ENCODE measurements around the gene CYP2R1. TPM values are rescaled to one million over a fixed set of nuclear protein-coding genes. Genes with fewer than 3 reads are reported as not detected.
A peak's percentile ranks its signal among the peaks of the same experiment; 100 is the strongest.

Gene CYP2R1
- total and polyA plus RNA-seq, 7 experiments from 2014 or later = 13.3 to 19.1 (median 15.1) TPM

DNA sequence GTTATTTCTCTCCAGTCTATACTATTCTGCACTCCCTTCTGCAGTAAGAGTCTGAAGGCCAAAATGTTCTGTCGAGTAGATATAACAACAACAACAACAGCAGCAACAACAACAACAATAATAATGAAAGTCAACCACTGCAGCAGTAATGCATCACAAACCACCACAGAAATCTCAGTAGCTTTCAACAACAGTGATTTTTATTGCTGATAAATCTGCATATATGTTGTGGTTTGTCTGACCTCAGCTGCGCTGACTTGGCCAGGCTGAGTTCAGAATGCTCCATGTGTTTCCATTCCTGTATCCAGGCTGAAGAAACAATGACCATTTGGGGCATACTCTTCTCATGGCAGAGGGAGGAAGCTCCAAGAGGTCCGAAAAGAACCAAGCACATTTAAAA, 32.3 kb upstream of the CYP2R1 start:
- Mint-ChIP-seq H3K36me3 (peaks cover 5 to 34% (median 14%) of the 10 kb centered on the region in 5 donors), H3K4me3 (no peak overlapping the region), H3K9me3 (peaks cover 0 to 14% (median 6%) of the 10 kb centered on the region in 11 donors), H3K4me1 (no peaks in the 10 kb centered on the region), H3K27me3 (peaks cover 0 to 4% (median 0%) of the 10 kb centered on the region in 5 donors), H3K27ac (no peak overlapping the region)
- DNase-seq (no peak), ATAC-seq (no peak)
- CTCF ChIA-PET = interaction anchor here (1.0 kb wide), 1 partner anchor 645 kb away, joined by 3 read pairs; no protein-coding TSS in a partner anchor
- no peaks in the 10 kb centered on the region for H3K4me1 ChIP-seq (ENCODE audit: control insufficient read depth in 2 of 2, insufficient read depth in 2 of 2, low read length in 2 of 2)
- no peaks in the 10 kb centered on the region for H3K9me3 ChIP-seq (ENCODE audit: control insufficient read depth in 2 of 3, low read length in 3 of 3)
- POLR2A ChIA-PET = no interaction called here
- no peak overlapping the region for H3K4me3 ChIP-seq (ENCODE audit: low read length)
- H3K27ac ChIP-seq (ENCODE audit: low read depth, low read length) = no peak overlapping the region
- no peaks in the 10 kb centered on the region for H3K36me3 ChIP-seq (ENCODE audit: control insufficient read depth in 2 of 3, insufficient read depth in 3 of 3, low read length in 3 of 3)
- intact Hi-C loops (cut with micrococcal nuclease) = no loop called here
- H3K27me3 ChIP-seq (ENCODE audit: control insufficient read depth in 2 of 2, insufficient read depth in 2 of 2, low read length in 2 of 2) = no peaks in the 10 kb centered on the region

DNA sequence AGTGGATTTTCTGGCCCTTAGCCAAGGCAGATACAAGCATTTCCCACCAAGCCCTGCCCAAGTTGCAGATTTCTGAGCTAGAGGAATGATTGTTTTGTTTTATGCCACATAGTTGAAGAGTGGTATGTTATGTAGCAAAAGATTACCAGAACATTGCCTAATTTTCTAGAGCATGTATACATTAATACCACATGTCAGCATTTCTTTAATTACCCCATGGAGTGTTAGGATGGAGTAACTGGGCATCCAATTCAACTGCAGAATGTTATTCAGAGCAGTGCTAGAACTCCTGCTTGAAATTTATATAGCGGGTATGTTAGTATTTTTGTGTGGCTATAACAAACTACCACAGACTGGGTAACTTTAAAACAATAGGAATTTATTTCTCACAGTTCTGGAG, 24.4 kb upstream of the CYP2R1 start:
- H3K27ac ChIP-seq (ENCODE audit: low read depth, low read length) = no peak overlapping the region
- peaks cover 0 to 32% (median 15%) of the 10 kb centered on the region in 5 donors for H3K36me3 Mint-ChIP-seq
- H3K27me3 ChIP-seq (ENCODE audit: control insufficient read depth in 2 of 2, insufficient read depth in 2 of 2, low read length in 2 of 2) = no peaks in the 10 kb centered on the region
- H3K4me3 ChIP-seq (ENCODE audit: low read length) = no peak overlapping the region
- intact Hi-C loops (cut with micrococcal nuclease) = no loop called here
- H3K9me3 ChIP-seq (ENCODE audit: control insufficient read depth in 2 of 3, low read length in 3 of 3) = no peaks in the 10 kb centered on the region
- no peaks in the 10 kb centered on the region for H3K4me1 ChIP-seq (ENCODE audit: control insufficient read depth in 2 of 2, insufficient read depth in 2 of 2, low read length in 2 of 2)
- no peaks in the 10 kb centered on the region for H3K4me1 Mint-ChIP-seq
- ATAC-seq (no peak), DNase-seq (no peak)
- ChIA-PET POLR2A (no interaction called here), CTCF (no interaction called here)
- no peaks in the 10 kb centered on the region for H3K36me3 ChIP-seq (ENCODE audit: control insufficient read depth in 2 of 3, insufficient read depth in 3 of 3, low read length in 3 of 3)
- H3K27ac Mint-ChIP-seq = no peak overlapping the region
- peaks cover 0 to 7% (median 0%) of the 10 kb centered on the region in 5 donors for H3K27me3 Mint-ChIP-seq
- H3K4me3 Mint-ChIP-seq = no peak overlapping the region
- H3K9me3 Mint-ChIP-seq = peaks cover 0 to 5% (median 0%) of the 10 kb centered on the region in 11 donors

DNA sequence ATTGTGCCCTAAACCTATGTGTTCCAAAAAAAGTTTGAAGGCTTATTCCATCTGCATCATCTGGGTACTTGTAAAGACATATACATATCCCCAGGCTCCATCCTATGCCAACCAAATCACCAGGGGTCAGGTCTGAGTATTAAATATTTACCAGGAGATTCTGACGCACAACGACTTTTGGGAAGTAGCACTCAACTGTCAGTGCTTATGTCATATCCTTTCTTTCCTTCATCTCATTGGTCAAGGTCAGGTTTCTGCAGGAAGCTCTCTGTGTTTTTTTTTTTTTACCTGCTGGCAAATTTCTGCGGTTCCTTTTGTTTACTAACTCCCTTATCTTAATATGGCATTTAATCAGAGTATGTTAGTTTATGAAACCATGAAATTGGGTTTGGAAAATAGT, 22.5 kb upstream of the CYP2R1 start:
- intact Hi-C loops (cut with micrococcal nuclease) = no loop called here
- Histone ChIP-seq H3K27ac (ENCODE audit: low read depth, low read length) (no peak overlapping the region), H3K27me3 (ENCODE audit: control insufficient read depth in 2 of 2, insufficient read depth in 2 of 2, low read length in 2 of 2) (no peaks in the 10 kb centered on the region), H3K4me1 (ENCODE audit: control insufficient read depth in 2 of 2, insufficient read depth in 2 of 2, low read length in 2 of 2) (no peaks in the 10 kb centered on the region), H3K4me3 (ENCODE audit: low read length) (no peak overlapping the region), H3K36me3 (ENCODE audit: control insufficient read depth in 2 of 3, insufficient read depth in 3 of 3, low read length in 3 of 3) (no peaks in the 10 kb centered on the region), H3K9me3 (ENCODE audit: control insufficient read depth in 2 of 3, low read length in 3 of 3) (no peaks in the 10 kb centered on the region)
- no peak overlapping the region for H3K27ac Mint-ChIP-seq
- CTCF ChIA-PET = no interaction called here
- POLR2A ChIA-PET = no interaction called here
- DNase-seq (no peak), ATAC-seq (no peak)
- H3K4me1 Mint-ChIP-seq = no peaks in the 10 kb centered on the region
- peaks cover 0 to 3% (median 0%) of the 10 kb centered on the region in 5 donors for H3K27me3 Mint-ChIP-seq
- H3K9me3 Mint-ChIP-seq = peaks cover 0 to 5% (median 0%) of the 10 kb centered on the region in 11 donors
- H3K36me3 Mint-ChIP-seq = peaks cover 0 to 28% (median 15%) of the 10 kb centered on the region in 5 donors
- no peak overlapping the region for H3K4me3 Mint-ChIP-seq

DNA sequence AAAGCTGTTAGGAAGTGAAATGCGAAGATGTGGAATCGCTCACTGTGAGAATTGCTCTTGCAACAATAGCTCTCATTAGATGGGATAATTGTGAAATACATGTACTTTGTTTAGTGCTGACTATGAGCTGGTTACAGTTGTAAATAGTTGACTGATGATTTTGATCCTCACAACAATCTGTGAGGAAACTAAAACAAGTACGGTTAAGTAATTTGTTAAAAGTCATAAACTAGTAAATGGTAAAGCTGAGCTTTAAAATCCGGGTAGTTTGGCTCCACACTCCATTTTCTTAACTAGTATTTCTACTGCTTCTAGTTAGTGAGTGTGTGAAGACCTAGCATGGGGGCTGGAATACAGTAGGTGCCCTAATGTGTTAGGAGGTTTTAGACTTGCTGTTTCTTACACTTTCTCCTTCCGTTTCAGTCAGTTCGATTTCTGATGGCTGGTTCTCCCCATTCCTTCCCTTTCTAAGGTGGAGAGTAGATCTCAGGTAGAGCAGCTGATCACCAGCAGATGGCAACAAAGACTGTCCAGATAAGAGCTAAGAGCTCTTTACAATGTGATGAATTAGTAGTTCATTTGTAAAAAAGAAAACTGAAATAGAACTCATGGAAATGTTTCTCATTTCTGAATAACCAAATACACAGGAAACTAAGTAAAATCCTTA, 16.3 kb upstream of the CYP2R1 start:
- Mint-ChIP-seq H3K27ac (peak overlapping the region in 6 of 9 donors; percentile 1 to 94 (median 68)), H3K4me3 (peak overlapping the region in 6 of 10 donors; percentile 1 to 45 (median 28)), H3K27me3 (no peaks in the 10 kb centered on the region), H3K4me1 (peaks cover 26 to 48% (median 43%) of the 10 kb centered on the region in 7 donors), H3K9me3 (peaks cover 0 to 2% (median 0%) of the 10 kb centered on the region in 11 donors), H3K36me3 (no peaks in the 10 kb centered on the region)
- Histone ChIP-seq H3K4me3 (ENCODE audit: low read length) (no peak overlapping the region), H3K27me3 (ENCODE audit: control insufficient read depth in 2 of 2, insufficient read depth in 2 of 2, low read length in 2 of 2) (no peaks in the 10 kb centered on the region), H3K4me1 (ENCODE audit: control insufficient read depth in 2 of 2, insufficient read depth in 2 of 2, low read length in 2 of 2) (peaks cover 0 to 9% of the 10 kb centered on the region in 2 donors), H3K36me3 (ENCODE audit: control insufficient read depth in 2 of 3, insufficient read depth in 3 of 3, low read length in 3 of 3) (peaks cover 0 to 5% (median 0%) of the 10 kb centered on the region in 3 experiments), H3K27ac (ENCODE audit: low read depth, low read length) (no peak overlapping the region), H3K9me3 (ENCODE audit: control insufficient read depth in 2 of 3, low read length in 3 of 3) (no peaks in the 10 kb centered on the region)
- POLR2A ChIA-PET = interaction anchor here (1.0 to 1.8 kb wide), 4 partner anchors 17 to 330 kb away, joined by 3 to 9 read pairs (median 4); partner anchors contain the start of gene CYP2R1
- DNase-seq (peak in 6 of 9 donors; percentile 22 to 57 (median 35)), ATAC-seq (peak; percentile 30)
- intact Hi-C loops (cut with micrococcal nuclease) = loop anchor here (1.0 to 10.0 kb wide), 11 partner anchors 66 to 1241 kb away; partner anchors contain the start of genes FAR1 (in 1 of the 2) and SPON1 (in 1 of the 2)
- CTCF ChIA-PET = interaction anchor here (0.6 to 6.4 kb wide), 61 partner anchors 8 to 1706 kb away, joined by 3 to 110 read pairs (median 4); partner anchors contain the start of genes CALCB, COPB1 and CYP2R1

- ChIA-PET POLR2A (interaction anchor here (0.7 to 1.8 kb wide), 8 partner anchors 16 to 387 kb away, joined by 3 to 9 read pairs (median 4); partner anchors contain the start of gene CYP2R1), CTCF (interaction anchor here (0.6 to 6.4 kb wide), 64 partner anchors 8 to 1706 kb away, joined by 3 to 110 read pairs (median 4); partner anchors contain the start of genes CALCB, COPB1 and CYP2R1)
- Histone ChIP-seq H3K4me1 (ENCODE audit: control insufficient read depth in 2 of 2, insufficient read depth in 2 of 2, low read length in 2 of 2) (peaks cover 0 to 9% of the 10 kb centered on the region in 2 donors), H3K4me3 (ENCODE audit: low read length) (no peak overlapping the region), H3K27me3 (ENCODE audit: control insufficient read depth in 2 of 2, insufficient read depth in 2 of 2, low read length in 2 of 2) (no peaks in the 10 kb centered on the region), H3K9me3 (ENCODE audit: control insufficient read depth in 2 of 3, low read length in 3 of 3) (no peaks in the 10 kb centered on the region), H3K27ac (ENCODE audit: low read depth, low read length) (no peak overlapping the region), H3K36me3 (ENCODE audit: control insufficient read depth in 2 of 3, insufficient read depth in 3 of 3, low read length in 3 of 3) (peaks cover 0 to 5% (median 0%) of the 10 kb centered on the region in 3 experiments)
- Mint-ChIP-seq H3K27ac (peak overlapping the region in 8 of 9 donors; percentile 19 to 94 (median 73)), H3K4me1 (peaks cover 26 to 54% (median 43%) of the 10 kb centered on the region in 7 donors), H3K27me3 (no peaks in the 10 kb centered on the region), H3K4me3 (peak overlapping the region in 5 of 10 donors; percentile 1 to 98 (median 12)), H3K9me3 (peaks cover 0 to 2% (median 0%) of the 10 kb centered on the region in 11 donors), H3K36me3 (no peaks in the 10 kb centered on the region)
- peak; percentile 76 for ATAC-seq
- intact Hi-C loops (cut with micrococcal nuclease) = loop anchor here (1.0 to 10.0 kb wide), 14 partner anchors 67 to 1240 kb away; partner anchors contain the start of genes COPB1 (in 1 of the 2), FAR1 (in 1 of the 2) and SPON1 (in 1 of the 2)
- DNase-seq = peak; percentile 64 to 85 (median 75)
These were observed 15.6 kb upstream of the CYP2R1 start for GRCh38 chr11:14907411-14908213.

- ChIA-PET POLR2A (interaction anchor here (0.7 to 1.8 kb wide), 7 partner anchors 15 to 386 kb away, joined by 3 to 9 read pairs (median 4); partner anchors contain the start of gene CYP2R1), CTCF (interaction anchor here (0.6 to 6.4 kb wide), 34 partner anchors 9 to 1134 kb away, joined by 3 to 110 read pairs (median 5); partner anchors contain the start of genes CALCB, COPB1 and CYP2R1)
- no peak for DNase-seq
- Mint-ChIP-seq H3K4me1 (peaks cover 26 to 54% (median 43%) of the 10 kb centered on the region in 7 donors), H3K4me3 (peak overlapping the region in 6 of 10 donors; percentile 5 to 98 (median 41)), H3K9me3 (peaks cover 0 to 2% (median 0%) of the 10 kb centered on the region in 11 donors), H3K36me3 (no peaks in the 10 kb centered on the region), H3K27me3 (no peaks in the 10 kb centered on the region), H3K27ac (peak overlapping the region; percentile 2 to 94 (median 76))
- peaks cover 0 to 9% of the 10 kb centered on the region in 2 donors for H3K4me1 ChIP-seq (ENCODE audit: control insufficient read depth in 2 of 2, insufficient read depth in 2 of 2, low read length in 2 of 2)
- H3K9me3 ChIP-seq (ENCODE audit: control insufficient read depth in 2 of 3, low read length in 3 of 3) = no peaks in the 10 kb centered on the region
- ATAC-seq = no peak
- no peak overlapping the region for H3K27ac ChIP-seq (ENCODE audit: low read depth, low read length)
- intact Hi-C loops (cut with micrococcal nuclease) = loop anchor here (1.0 to 10.0 kb wide), 9 partner anchors 117 to 1240 kb away; partner anchors contain the start of genes COPB1 (in 1 of the 2), FAR1 (in 1 of the 2) and SPON1 (in 1 of the 2)
- no peaks in the 10 kb centered on the region for H3K27me3 ChIP-seq (ENCODE audit: control insufficient read depth in 2 of 2, insufficient read depth in 2 of 2, low read length in 2 of 2)
- H3K36me3 ChIP-seq (ENCODE audit: control insufficient read depth in 2 of 3, insufficient read depth in 3 of 3, low read length in 3 of 3) = peaks cover 0 to 5% (median 0%) of the 10 kb centered on the region in 3 experiments
- H3K4me3 ChIP-seq (ENCODE audit: low read length) = no peak overlapping the region
These were observed 15.0 kb upstream of the CYP2R1 start for GRCh38 chr11:14906993-14907392.
